Mesenchymal stem cell (in vitro differentiated cells and primary cell): Measurements from ENCODE around the gene MCOLN3.

Source experiments
- DNase-seq: peaks from one replicate; pipeline ENCODE4 v3.0.0-alpha.2; 2013
- H2AFZ ChIP-seq: one replicate; pipeline ENCODE4 v1.6.1; 2013; ENCODE audit warnings: low read depth, mild to moderate bottlenecking, control low read depth, inconsistent platforms, low read length, moderate library complexity
- H2AK5ac ChIP-seq: 2 replicates; pipeline ENCODE4 v1.6.1; 2013; ENCODE audit warnings: low read length, moderate library complexity, mild to moderate bottlenecking, inconsistent platforms; ENCODE audit not compliant: severe bottlenecking
- H2BK120ac ChIP-seq: one replicate; pipeline ENCODE4 v1.6.1; 2013; ENCODE audit warnings: low read depth, mild to moderate bottlenecking, inconsistent platforms, low read length, moderate library complexity
- H2BK12ac ChIP-seq, 2 experiments: one replicate each; pipeline ENCODE4 v1.6.1; 2013; ENCODE audit warnings: inconsistent platforms in 2 of 2, low read length in 2 of 2, mild to moderate bottlenecking in 2 of 2, moderate library complexity in 2 of 2, control low read depth in 1 of 2
- H2BK15ac ChIP-seq: one replicate; pipeline ENCODE4 v1.6.1; 2013; ENCODE audit warnings: mild to moderate bottlenecking, low read depth, inconsistent platforms; ENCODE audit not compliant: poor library complexity, severe bottlenecking
- H2BK5ac ChIP-seq: 2 replicates; pipeline ENCODE4 v1.6.1; 2013; ENCODE audit warnings: low read depth, mild to moderate bottlenecking, low read length, control low read depth, inconsistent platforms; ENCODE audit not compliant: poor library complexity, severe bottlenecking
- H3K14ac ChIP-seq, 2 experiments: one replicate each; pipeline ENCODE4 v1.6.1; 2013; ENCODE audit warnings: inconsistent platforms in 2 of 2, low read length in 2 of 2, control low read depth in 1 of 2, mild to moderate bottlenecking in 1 of 2, moderate library complexity in 1 of 2
- H3K18ac ChIP-seq, 2 experiments: one replicate each; pipeline ENCODE4 v1.6.1; 2013; ENCODE audit warnings: inconsistent platforms in 2 of 2, low read length in 2 of 2, control low read depth in 1 of 2, low read depth in 1 of 2, mild to moderate bottlenecking in 1 of 2
- H3K23ac ChIP-seq, 2 experiments: one replicate each; pipeline ENCODE4 v1.6.1; 2013; ENCODE audit warnings: inconsistent platforms in 2 of 2, low read length in 2 of 2, mild to moderate bottlenecking in 2 of 2, moderate library complexity in 2 of 2, control low read depth in 1 of 2
- H3K27ac ChIP-seq: 2 replicates; pipeline ENCODE4 v1.5.1; 2013; ENCODE audit warnings: mild to moderate bottlenecking, moderate library complexity, low read length, control low read depth, inconsistent platforms; ENCODE audit not compliant: poor library complexity, severe bottlenecking
- H3K27me3 ChIP-seq, 2 experiments: 2 replicates each; pipeline versions ENCODE4 v1.6.1 to v1.7.0; 2013; ENCODE audit warnings: low read length in 2 of 2, mild to moderate bottlenecking in 2 of 2, moderate library complexity in 2 of 2, control low read depth in 1 of 2, inconsistent platforms in 1 of 2; ENCODE audit not compliant: control insufficient read depth in 1 of 2, insufficient read depth in 1 of 2
- H3K36me3 ChIP-seq, 2 experiments: 2 replicates each; pipeline versions ENCODE4 v1.6.1 to v1.7.0; 2013; ENCODE audit warnings: low read length in 2 of 2, control low read depth in 1 of 2, inconsistent platforms in 1 of 2, low read depth in 1 of 2, mild to moderate bottlenecking in 1 of 2; ENCODE audit not compliant: insufficient read depth in 2 of 2, control insufficient read depth in 1 of 2
- H3K4ac ChIP-seq, 2 experiments: one replicate each; pipeline ENCODE4 v1.6.1; 2013; ENCODE audit warnings: inconsistent platforms in 2 of 2, low read length in 2 of 2, mild to moderate bottlenecking in 2 of 2, moderate library complexity in 2 of 2, control low read depth in 1 of 2, low read depth in 1 of 2
- H3K4me1 ChIP-seq: 2 replicates; pipeline ENCODE4 v1.6.1; 2013; ENCODE audit warnings: low read depth, low read length, control low read depth; ENCODE audit not compliant: control insufficient read depth, insufficient read depth
- H3K4me2 ChIP-seq: 2 replicates; pipeline ENCODE4 v1.6.1; 2013; ENCODE audit warnings: low read length, mild to moderate bottlenecking, inconsistent platforms; ENCODE audit not compliant: poor library complexity, severe bottlenecking
- H3K4me3 ChIP-seq, 2 experiments: 2 replicates each; pipeline versions ENCODE4 v1.5.1 to v1.7.0; 2013; ENCODE audit warnings: low read length in 2 of 2, mild to moderate bottlenecking in 2 of 2, control low read depth in 1 of 2, low read depth in 1 of 2; ENCODE audit not compliant: insufficient read depth in 1 of 2
- H3K79me1 ChIP-seq: replicated peaks from 2 replicates; pipeline ENCODE4 v1.6.1; 2013; ENCODE audit warnings: mild to moderate bottlenecking, control low read depth, low read length, inconsistent platforms; ENCODE audit not compliant: poor library complexity, severe bottlenecking
- H3K9ac ChIP-seq: 2 replicates; pipeline ENCODE4 v1.7.0; 2013; ENCODE audit warnings: mild to moderate bottlenecking, low read length, moderate library complexity
- H3K9me3 ChIP-seq: 2 replicates; pipeline ENCODE4 v1.7.0; 2013; ENCODE audit warnings: mild to moderate bottlenecking, low read length; ENCODE audit not compliant: control insufficient read depth
- H4K8ac ChIP-seq: one replicate; pipeline ENCODE4 v1.6.1; 2013; ENCODE audit warnings: inconsistent platforms, mild to moderate bottlenecking, low read length, moderate library complexity
- H4K91ac ChIP-seq: one replicate; pipeline ENCODE4 v1.6.1; 2013; ENCODE audit warnings: mild to moderate bottlenecking, low read length, inconsistent platforms
- WGBS: methylation state at CpG from one replicate; pipeline ENCODE4 v1.1.7; 2013; ENCODE audit warnings: mixed read lengths; 5-methylcytosine and 5-hydroxymethylcytosine counted together

The MCOLN3 gene

DNA sequence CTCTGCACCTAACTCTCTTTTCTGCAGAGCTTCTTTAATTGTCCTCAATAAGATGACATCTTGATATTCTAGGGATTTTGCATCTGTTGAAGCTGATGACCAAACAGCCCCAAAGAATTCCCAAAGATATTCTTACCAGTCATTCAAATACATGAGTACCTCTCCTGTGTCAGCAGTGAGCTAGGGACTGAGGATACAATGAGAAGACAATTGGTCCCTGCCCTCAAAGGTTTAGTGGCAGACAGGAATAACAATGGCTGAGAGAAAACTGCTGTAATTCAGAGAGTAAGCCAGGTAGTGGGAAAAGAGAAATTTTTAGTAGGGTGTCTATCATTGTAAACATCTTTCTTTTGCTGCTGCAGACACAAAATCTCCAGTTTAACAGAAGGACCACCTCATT is 5.9 kb downstream of the MCOLN3 start:
- Histone ChIP-seq H3K18ac (no peak overlapping the region), H3K27me3 (peaks cover 13 to 45% of the 10 kb centered on the region in 2 experiments), H3K14ac (no peak overlapping the region), H2BK12ac (no peak overlapping the region), H2AK5ac (no peak overlapping the region), H3K4me3 (no peak overlapping the region), H3K79me1 (no peaks in the 10 kb centered on the region), H3K4ac (no peak overlapping the region), H3K27ac (no peak overlapping the region), H2AFZ (no peak overlapping the region), H2BK5ac (no peak overlapping the region), H4K8ac (no peak overlapping the region), H3K4me1 (peaks cover 2% of the 10 kb centered on the region), H3K23ac (no peak overlapping the region), H2BK15ac (no peak overlapping the region), H3K36me3 (no peaks in the 10 kb centered on the region), H2BK120ac (no peak overlapping the region), H3K9ac (no peak overlapping the region), H3K9me3 (no peaks in the 10 kb centered on the region), H3K4me2 (no peak overlapping the region), H4K91ac (no peak overlapping the region)
- no peak for DNase-seq

DNA sequence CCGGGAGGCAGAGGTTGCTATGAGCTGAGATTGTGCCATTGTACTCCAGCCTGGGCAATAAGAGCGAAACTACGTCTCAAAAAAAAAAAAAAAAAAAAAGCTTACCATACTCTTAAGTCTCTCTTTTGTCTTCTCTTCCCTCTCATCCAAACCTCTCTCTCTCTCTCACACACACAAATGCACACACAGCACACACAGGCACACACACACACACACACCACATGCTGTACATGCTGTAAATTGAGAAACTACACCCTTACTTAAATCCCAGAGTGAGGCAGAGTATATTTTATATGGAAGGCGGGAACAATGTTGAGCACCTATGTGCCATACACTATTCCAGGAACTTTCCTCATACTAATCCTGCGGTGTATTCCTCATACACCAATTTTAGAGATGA is 6.5 kb downstream of the MCOLN3 start:
- Histone ChIP-seq H3K27ac (no peak overlapping the region), H3K27me3 (peaks cover 6 to 41% of the 10 kb centered on the region in 2 experiments), H2BK120ac (no peak overlapping the region), H2AK5ac (no peak overlapping the region), H3K79me1 (no peaks in the 10 kb centered on the region), H3K23ac (no peak overlapping the region), H3K36me3 (no peaks in the 10 kb centered on the region), H4K8ac (no peak overlapping the region), H4K91ac (no peak overlapping the region), H3K4ac (no peak overlapping the region), H3K9ac (no peak overlapping the region), H3K4me3 (no peak overlapping the region), H3K18ac (no peak overlapping the region), H2BK15ac (no peak overlapping the region), H3K14ac (no peak overlapping the region), H2BK5ac (no peak overlapping the region), H2BK12ac (no peak overlapping the region), H2AFZ (no peak overlapping the region), H3K4me2 (no peak overlapping the region), H3K9me3 (no peaks in the 10 kb centered on the region), H3K4me1 (no peaks in the 10 kb centered on the region)
- 94% methylated on average over 5 of the region's 5 CpGs for WGBS
- no peak for DNase-seq

DNA sequence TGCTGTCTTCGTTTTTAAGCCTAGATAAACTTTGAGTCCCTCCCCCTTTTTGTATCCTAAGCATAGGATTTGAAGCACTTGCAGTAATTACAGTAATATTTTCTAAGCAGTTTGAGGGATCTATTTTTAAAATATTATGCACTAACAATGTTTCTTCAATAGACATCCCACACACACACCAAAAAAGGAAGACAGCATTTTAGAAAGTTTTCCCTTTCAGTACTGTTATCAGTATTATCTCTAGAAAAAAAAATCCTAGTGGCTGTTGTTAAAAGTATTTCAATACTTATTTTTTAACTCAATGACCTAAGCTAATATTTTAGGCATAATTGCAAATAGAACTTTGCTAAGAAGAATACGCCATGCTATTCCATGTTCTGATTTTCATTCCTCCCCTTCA is 15.1 kb downstream of the MCOLN3 start:
- H2BK5ac ChIP-seq = no peak overlapping the region
- H4K8ac ChIP-seq = no peak overlapping the region
- no peak overlapping the region for H3K18ac ChIP-seq
- no peak overlapping the region for H4K91ac ChIP-seq
- no peak overlapping the region for H3K23ac ChIP-seq
- no peak overlapping the region for H3K4me3 ChIP-seq
- no peak overlapping the region for H3K14ac ChIP-seq
- H3K4me2 ChIP-seq = no peak overlapping the region
- H2AK5ac ChIP-seq = no peak overlapping the region
- H2BK15ac ChIP-seq = no peak overlapping the region
- no peaks in the 10 kb centered on the region for H3K4me1 ChIP-seq
- H3K27me3 ChIP-seq = peaks cover 0 to 22% of the 10 kb centered on the region in 2 experiments
- H3K9me3 ChIP-seq = no peaks in the 10 kb centered on the region
- no peak overlapping the region for H3K27ac ChIP-seq
- WGBS = no CpG with 5 or more reads among the region's 2 CpGs
- no peak for DNase-seq
- no peaks in the 10 kb centered on the region for H3K79me1 ChIP-seq
- no peaks in the 10 kb centered on the region for H3K36me3 ChIP-seq
- no peak overlapping the region for H2BK12ac ChIP-seq
- no peak overlapping the region for H3K9ac ChIP-seq
- H3K4ac ChIP-seq = no peak overlapping the region
- no peak overlapping the region for H2AFZ ChIP-seq
- H2BK120ac ChIP-seq = no peak overlapping the region

DNA sequence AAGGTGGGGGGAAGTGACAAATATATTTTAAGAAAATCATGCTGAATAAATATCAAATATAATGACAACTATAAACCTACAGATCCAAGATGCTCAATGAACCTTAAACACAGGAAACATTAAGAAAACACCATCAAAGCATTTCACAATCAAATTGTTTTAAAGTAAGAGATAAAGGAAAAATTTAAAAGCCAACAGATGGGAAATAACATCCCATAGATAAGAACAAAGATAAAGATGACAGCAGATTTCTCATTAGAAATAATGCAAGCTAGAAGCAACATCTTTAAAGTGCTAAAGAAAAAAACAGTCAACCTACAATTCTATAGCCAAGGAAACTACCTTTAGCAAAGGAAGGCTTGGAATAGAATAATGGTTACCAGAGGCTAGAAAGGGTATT is 17.8 kb downstream of the MCOLN3 start:
- H3K79me1 ChIP-seq = no peaks in the 10 kb centered on the region
- H3K27me3 ChIP-seq = peaks cover 0 to 7% of the 10 kb centered on the region in 2 experiments
- no peak overlapping the region for H3K14ac ChIP-seq
- no peak overlapping the region for H4K91ac ChIP-seq
- H2BK5ac ChIP-seq = no peak overlapping the region
- no peak overlapping the region for H3K18ac ChIP-seq
- no peaks in the 10 kb centered on the region for H3K9me3 ChIP-seq
- H3K9ac ChIP-seq = no peak overlapping the region
- no peak overlapping the region for H2BK15ac ChIP-seq
- H3K4me3 ChIP-seq = no peak overlapping the region
- H3K4me1 ChIP-seq = no peaks in the 10 kb centered on the region
- DNase-seq = no peak
- no peak overlapping the region for H3K4me2 ChIP-seq
- no peak overlapping the region for H2BK12ac ChIP-seq
- H3K36me3 ChIP-seq = no peaks in the 10 kb centered on the region
- H2AFZ ChIP-seq = no peak overlapping the region
- H2BK120ac ChIP-seq = no peak overlapping the region
- no peak overlapping the region for H3K27ac ChIP-seq
- H4K8ac ChIP-seq = no peak overlapping the region
- H3K4ac ChIP-seq = no peak overlapping the region
- H3K23ac ChIP-seq = no peak overlapping the region
- H2AK5ac ChIP-seq = no peak overlapping the region
